HUES64 (cell line): ENCODE measurements around the gene RNF8.

Source experiments
- H3K27ac ChIP-seq: 2 replicates; pipeline ENCODE4 v1.7.0; 2013; ENCODE audit warnings: low read depth, low read length, inconsistent platforms
- H3K27me3 ChIP-seq: 2 replicates; pipeline ENCODE4 v1.6.1; 2013; ENCODE audit warnings: mild to moderate bottlenecking, low read length; ENCODE audit not compliant: insufficient read depth
- H3K36me3 ChIP-seq: 2 replicates; pipeline ENCODE4 v1.6.1; 2013; ENCODE audit warnings: mild to moderate bottlenecking, low read length; ENCODE audit not compliant: insufficient read depth
- H3K4me1 ChIP-seq: 2 replicates; pipeline ENCODE4 v1.6.1; 2013; ENCODE audit warnings: mild to moderate bottlenecking, low read length, moderate library complexity; ENCODE audit not compliant: insufficient read depth
- H3K4me3 ChIP-seq: 2 replicates; pipeline ENCODE4 v1.5.1; 2013; ENCODE audit warnings: mild to moderate bottlenecking, low read length, moderate library complexity
- H3K9ac ChIP-seq: 2 replicates; pipeline ENCODE4 v1.6.1; 2013; ENCODE audit warnings: mild to moderate bottlenecking, low read depth, low read length
- H3K9me3 ChIP-seq: 2 replicates; pipeline ENCODE4 v1.6.1; 2013; ENCODE audit warnings: low read depth, low read length; ENCODE audit not compliant: insufficient read depth
- WGBS: fragments of 150-250, 120-280 bp; methylation state at CpG from one replicate; pipeline ENCODE4 v1.1.7; 2013; ENCODE audit warnings: missing lambda C conversion rate; 5-methylcytosine and 5-hydroxymethylcytosine counted together

RNF8 gene

DNA sequence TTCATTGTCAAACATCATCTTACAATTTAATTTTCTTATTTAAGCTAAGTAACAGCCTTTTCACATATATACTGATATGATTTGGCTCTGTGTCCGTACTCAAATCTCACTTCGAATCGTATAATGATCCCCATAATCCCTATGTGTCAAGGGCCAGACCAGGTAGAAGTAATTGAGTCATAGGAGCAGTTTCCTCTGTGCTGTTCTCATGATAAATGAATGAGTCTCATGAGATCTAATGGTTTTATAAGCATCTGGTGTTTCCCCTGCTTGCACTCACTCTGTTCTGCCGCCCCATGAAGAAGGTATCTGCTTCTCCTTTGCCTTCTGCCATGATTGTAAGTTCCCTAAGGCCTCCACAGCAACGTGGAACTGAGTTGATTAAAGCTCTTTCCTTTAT, 54.2 kb downstream of the RNF8 start:
- H3K9me3 ChIP-seq: no peaks in the 10 kb centered on the region
- no peaks in the 10 kb centered on the region for H3K27me3 ChIP-seq
- H3K4me3 ChIP-seq: no peak overlapping the region
- H3K36me3 ChIP-seq: no peaks in the 10 kb centered on the region
- whole genome bisulfite sequencing: 85% methylated on average over 5 of the region's 5 CpGs
- no peak overlapping the region for H3K9ac ChIP-seq
- no peaks in the 10 kb centered on the region for H3K4me1 ChIP-seq
- H3K27ac ChIP-seq: no peak overlapping the region

DNA sequence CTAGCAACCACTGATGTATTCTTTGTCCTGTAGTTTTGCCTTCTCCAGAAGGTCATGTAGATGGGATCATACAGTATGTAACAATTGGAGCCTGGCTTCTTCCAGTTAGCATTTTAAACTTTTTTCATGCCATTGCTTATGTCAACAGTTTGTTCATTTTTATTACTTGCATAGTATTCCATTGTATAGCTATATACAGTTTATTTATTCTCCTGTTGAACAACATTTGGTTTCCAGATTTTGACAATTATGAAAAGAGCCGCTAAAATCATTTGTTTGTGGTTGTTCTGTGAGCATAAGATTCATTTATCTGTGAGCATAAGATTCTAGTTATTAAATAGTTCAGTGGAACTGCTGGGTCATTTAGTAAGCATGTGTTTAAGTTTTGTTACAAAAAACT, 55.7 kb downstream of the RNF8 start:
- Histone ChIP-seq H3K9ac (no peak overlapping the region), H3K9me3 (no peaks in the 10 kb centered on the region), H3K27me3 (no peaks in the 10 kb centered on the region), H3K36me3 (no peaks in the 10 kb centered on the region), H3K27ac (no peak overlapping the region), H3K4me1 (no peaks in the 10 kb centered on the region), H3K4me3 (no peak overlapping the region)
- WGBS: 89% methylated on average over 1 of the region's 1 CpG

DNA sequence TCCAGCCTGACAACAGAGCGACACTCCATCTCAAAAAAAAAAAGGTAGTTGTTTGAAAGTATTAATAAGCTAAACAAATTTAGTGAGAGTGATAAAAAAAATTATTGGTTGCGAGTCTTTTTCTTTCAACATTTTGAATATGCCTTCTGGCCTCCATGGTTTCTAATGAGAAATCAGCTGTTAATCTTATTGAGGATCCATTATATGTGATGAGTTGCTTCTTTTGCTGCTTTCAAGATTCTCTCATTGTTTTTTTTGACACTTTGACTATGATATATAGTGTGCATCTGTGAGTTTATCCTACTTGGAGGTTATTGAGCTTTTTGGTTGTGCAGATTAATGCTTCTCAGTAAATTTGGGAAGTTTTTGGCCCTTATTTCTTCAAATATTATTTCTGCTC, 63.6 kb downstream of the RNF8 start:
- Histone ChIP-seq H3K36me3 (no peaks in the 10 kb centered on the region), H3K27ac (no peak overlapping the region), H3K27me3 (no peaks in the 10 kb centered on the region), H3K4me3 (no peak overlapping the region), H3K9me3 (no peaks in the 10 kb centered on the region), H3K9ac (no peak overlapping the region), H3K4me1 (no peaks in the 10 kb centered on the region)
- 48% methylated on average over 2 of the region's 2 CpGs for WGBS

DNA sequence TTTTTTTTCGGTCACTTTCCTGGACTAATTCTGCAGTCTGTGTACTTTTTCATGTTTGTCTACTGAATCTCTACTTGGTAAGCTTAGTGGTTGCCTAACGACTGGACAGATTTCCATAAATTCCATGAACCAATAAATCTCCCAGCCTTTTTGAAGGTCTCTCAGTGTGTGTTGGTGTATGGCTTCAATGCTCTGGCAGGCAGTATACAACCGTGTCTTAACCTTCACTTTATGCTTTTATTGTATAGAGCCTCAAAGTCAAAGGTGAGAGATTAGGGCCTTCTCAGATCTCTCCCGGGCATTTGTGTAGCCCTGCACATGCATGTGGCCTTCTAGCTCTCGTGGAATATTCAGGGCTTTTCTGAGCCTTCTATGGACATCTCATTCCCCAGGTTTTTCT, 64.9 kb downstream of the RNF8 start:
- Histone ChIP-seq H3K27me3 (no peaks in the 10 kb centered on the region), H3K36me3 (no peaks in the 10 kb centered on the region), H3K9ac (no peak overlapping the region), H3K4me3 (no peak overlapping the region), H3K27ac (no peak overlapping the region), H3K4me1 (no peaks in the 10 kb centered on the region), H3K9me3 (no peaks in the 10 kb centered on the region)
- WGBS: 65% methylated on average over 4 of the region's 5 CpGs

DNA sequence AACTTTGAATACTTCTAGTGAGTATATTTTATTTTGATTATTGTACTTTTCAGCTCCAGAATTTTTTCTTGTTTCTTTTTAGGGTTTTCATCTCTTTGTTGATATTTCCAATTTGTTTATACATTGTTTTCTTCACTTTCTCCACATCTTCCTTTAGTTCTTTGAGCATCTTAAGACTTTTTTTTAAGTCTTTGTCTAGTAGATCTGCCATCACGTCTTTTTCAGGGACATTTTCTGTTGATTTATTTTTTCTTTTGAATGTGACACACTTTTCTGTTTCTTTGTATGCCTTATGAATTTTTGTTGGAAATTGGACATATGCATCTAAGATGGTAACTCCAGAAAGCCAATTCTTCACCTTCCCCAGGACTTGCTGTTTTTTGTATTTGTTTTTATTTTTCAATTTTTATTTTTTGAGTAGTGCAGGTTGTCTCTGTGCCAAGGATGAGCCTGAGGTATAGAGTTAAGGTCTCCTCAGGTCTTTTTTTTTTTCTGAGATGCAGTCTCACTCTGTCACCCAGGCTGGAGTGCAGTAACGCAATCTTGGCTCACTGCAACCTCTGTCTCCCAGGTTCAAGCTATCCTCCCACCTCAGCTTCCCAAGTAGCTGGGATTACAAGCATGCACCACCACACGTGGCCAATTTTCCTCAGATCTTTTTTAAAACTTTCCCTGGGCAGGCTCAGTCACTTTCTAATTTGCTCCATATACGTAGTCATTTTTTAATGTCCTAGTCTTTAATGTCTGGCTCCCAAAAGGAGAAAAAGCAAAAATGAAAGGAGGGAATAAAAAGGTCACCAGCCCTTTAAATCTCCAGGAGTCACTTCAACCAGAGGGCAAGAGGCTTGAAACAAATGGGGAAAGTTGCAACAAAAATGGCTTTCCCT, 72.5 kb downstream of the RNF8 start:
- no peaks in the 10 kb centered on the region for H3K36me3 ChIP-seq
- H3K27me3 ChIP-seq: no peaks in the 10 kb centered on the region
- no peak overlapping the region for H3K27ac ChIP-seq
- no peak overlapping the region for H3K9ac ChIP-seq
- WGBS: 86% methylated on average over 4 of the region's 4 CpGs
- no peak overlapping the region for H3K4me3 ChIP-seq
- H3K9me3 ChIP-seq: peaks cover 6% of the 10 kb centered on the region; the same call in 1 of the 2 replicates
- H3K4me1 ChIP-seq: no peaks in the 10 kb centered on the region

DNA sequence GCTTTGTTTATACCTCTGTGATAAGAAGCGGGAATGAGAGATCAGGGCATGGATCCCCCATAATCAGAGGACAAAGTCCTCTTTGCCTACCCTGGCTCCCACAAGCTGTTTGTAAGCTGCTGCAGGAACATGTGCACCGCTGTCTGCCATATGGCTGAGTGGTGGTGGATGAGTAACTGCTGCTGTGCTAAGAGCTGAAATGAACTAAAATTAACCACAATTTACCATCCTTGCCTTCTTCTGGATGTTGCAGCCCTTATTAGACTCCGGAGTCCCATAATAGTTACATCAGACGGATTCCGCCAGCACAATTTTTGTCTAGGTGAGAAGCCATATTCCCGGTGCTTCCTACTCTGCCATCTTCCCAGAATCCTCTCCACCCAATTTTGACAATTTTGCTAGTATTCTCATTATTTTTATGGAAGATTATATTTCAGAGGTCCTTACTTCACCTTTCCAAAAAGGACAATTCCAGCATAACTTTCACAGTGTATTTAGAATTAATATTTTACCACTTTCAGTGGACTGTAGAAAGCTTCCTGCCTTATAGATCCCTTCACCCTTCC, 73.2 kb downstream of the RNF8 start:
- no peak overlapping the region for H3K27ac ChIP-seq
- H3K4me1 ChIP-seq: no peaks in the 10 kb centered on the region
- H3K27me3 ChIP-seq: no peaks in the 10 kb centered on the region
- H3K4me3 ChIP-seq: no peak overlapping the region
- H3K9ac ChIP-seq: no peak overlapping the region
- H3K9me3 ChIP-seq: peaks cover 6% of the 10 kb centered on the region; the same call in 1 of the 2 replicates
- H3K36me3 ChIP-seq: no peaks in the 10 kb centered on the region
- 92% methylated on average over 6 of the region's 6 CpGs for WGBS

DNA sequence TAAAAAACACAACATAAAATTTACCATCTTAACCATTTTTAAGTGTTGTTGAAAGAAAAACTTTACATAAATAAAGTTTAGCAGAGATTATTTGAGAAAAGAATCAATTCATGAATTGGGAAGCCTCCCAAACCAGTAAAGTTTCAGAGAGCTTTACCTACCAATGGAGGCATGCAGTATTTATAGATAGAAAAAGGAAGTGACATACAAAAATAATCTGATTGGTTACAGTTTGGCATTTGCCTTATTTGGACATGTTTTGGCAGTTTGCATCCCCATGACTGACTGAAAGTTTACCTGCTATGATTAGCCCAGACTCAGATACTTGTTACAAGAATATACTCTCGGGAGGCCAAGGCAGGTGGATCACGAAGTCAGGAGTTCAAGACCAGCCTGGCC, 75.6 kb downstream of the RNF8 start:
- Histone ChIP-seq H3K36me3 (no peaks in the 10 kb centered on the region), H3K4me3 (no peak overlapping the region), H3K4me1 (peaks cover 6% of the 10 kb centered on the region; the same call in 1 of the 2 replicates), H3K27ac (no peak overlapping the region), H3K9me3 (peaks cover 6% of the 10 kb centered on the region; the same call in 1 of the 2 replicates), H3K27me3 (no peaks in the 10 kb centered on the region), H3K9ac (no peak overlapping the region)
- WGBS: 86% methylated on average over 2 of the region's 2 CpGs

DNA sequence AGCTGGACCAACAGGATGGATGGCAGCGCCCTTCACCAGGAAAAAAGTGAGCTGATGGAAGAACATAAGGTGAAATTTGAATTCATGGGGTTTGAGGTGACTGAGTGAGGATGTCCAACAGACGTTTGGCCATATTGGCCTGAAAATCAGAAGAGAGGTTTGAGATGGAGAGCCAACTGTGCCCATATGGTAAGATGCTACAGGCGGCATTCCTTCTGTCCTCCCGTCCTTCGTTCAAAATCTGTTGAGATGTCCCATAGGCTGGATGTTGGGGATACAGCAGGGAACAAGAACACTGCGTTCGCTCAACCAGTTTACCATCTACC, 78.8 kb downstream of the RNF8 start:
- Histone ChIP-seq H3K4me3 (peak overlapping the region; percentile 85), H3K27ac (peak overlapping the region; percentile 44), H3K9me3 (no peaks in the 10 kb centered on the region), H3K9ac (peak overlapping the region; percentile 78), H3K4me1 (peaks cover 6% of the 10 kb centered on the region; the same call in 1 of the 2 replicates), H3K27me3 (no peaks in the 10 kb centered on the region), H3K36me3 (peaks cover 17% of the 10 kb centered on the region)
- 29% methylated on average over 7 of the region's 7 CpGs for WGBS

DNA sequence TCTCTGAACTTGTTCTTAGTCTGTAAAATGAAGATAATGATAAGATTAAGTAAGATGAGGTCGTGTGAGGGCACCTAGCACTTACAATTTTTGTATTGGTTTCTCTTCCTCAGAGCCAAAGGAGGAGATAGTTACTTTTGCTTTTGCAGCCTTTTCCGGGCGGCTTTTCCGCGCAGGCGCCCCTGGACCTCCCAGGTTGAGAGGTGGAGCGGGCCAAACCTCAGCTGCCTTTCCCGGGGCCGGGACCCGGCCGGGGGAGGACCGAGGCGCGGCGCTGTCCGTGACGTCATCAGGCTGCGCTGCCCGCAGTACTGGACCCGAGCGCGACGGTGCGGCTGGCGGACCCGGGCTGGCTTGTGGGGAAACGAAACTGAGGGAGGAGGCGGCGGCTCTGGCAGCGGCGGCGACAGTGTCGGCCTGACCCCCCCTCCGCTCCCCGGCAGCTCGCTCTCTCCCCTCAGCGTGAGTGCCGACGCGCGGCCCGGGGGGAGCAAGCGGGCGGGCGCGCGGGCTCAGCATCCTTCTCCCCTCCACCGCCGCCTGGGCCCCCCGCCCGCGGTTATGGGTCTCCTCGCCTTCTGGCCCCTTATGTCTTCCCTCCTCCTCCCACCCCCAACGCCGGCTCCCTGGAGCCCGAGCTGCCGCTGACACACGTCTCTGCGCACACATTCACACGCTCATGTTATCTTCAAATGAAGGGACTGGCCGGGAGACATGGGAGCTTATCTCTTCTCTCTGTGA, 79.3 kb downstream of the RNF8 start, which contains the start of gene CMTR1:
CMTR1 (plus strand) TSS at position 306 of the 741 bp plus-strand sequence. CDS start 2,409 bp downstream, outside the sequence.
- peak within 1 kb of the TSS; percentile 78 for H3K9ac ChIP-seq
- H3K27ac ChIP-seq: peak within 1 kb of the TSS; percentile 44
- H3K4me3 ChIP-seq: peak within 1 kb of the TSS; percentile 85
- peaks cover 6% of the 10 kb centered on the region; the same call in 1 of the 2 replicates for H3K4me1 ChIP-seq
- H3K36me3 ChIP-seq: peaks cover 22% of the 10 kb centered on the region
- H3K9me3 ChIP-seq: no peaks in the 10 kb centered on the region
- under 1% methylated on average over 61 of the region's 61 CpGs for WGBS
- H3K27me3 ChIP-seq: no peaks in the 10 kb centered on the region

DNA sequence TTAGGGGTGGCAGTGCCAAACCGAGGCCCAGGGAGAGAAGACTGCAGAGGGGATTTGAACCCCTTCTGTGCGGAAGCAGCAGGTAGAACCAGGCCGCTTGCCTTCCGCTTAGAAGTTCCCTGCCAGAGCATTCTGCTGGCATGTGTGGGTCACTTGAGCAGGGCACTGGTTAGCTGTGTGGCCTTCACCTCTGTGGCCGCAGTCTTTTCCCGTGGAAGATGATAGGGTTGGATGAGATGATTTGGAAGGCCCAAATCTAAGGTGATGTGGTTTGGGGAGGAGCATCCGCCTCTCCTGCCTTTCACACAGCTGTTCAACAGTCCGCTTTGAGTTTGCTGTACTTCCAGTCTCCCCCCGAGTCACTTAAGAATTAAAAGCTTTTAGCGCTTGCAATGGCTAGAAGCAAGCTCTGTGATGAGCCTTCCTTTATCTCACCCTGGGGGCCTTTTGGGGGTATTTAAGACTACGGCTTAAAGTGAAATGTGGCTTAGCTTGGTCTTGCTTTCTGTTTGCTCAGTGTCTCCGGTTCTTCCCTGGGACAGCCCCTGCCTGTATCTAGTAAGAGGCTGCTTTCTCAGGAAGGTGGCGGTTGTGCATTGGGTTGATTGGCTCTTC, 80.0 kb downstream of the RNF8 start:
- Histone ChIP-seq H3K4me1 (peaks cover 6% of the 10 kb centered on the region; the same call in 1 of the 2 replicates), H3K9me3 (no peaks in the 10 kb centered on the region), H3K9ac (peak overlapping the region; percentile 78), H3K27me3 (no peaks in the 10 kb centered on the region), H3K27ac (0 out of 2 replicates have a peak overlapping the region, but pooled peaks have one; percentile 26), H3K36me3 (peaks cover 27% of the 10 kb centered on the region), H3K4me3 (peak overlapping the region; percentile 85)
- 37% methylated on average over 13 of the region's 13 CpGs for WGBS
